ENCODE results near the gene RPS6KA1.

DNA sequence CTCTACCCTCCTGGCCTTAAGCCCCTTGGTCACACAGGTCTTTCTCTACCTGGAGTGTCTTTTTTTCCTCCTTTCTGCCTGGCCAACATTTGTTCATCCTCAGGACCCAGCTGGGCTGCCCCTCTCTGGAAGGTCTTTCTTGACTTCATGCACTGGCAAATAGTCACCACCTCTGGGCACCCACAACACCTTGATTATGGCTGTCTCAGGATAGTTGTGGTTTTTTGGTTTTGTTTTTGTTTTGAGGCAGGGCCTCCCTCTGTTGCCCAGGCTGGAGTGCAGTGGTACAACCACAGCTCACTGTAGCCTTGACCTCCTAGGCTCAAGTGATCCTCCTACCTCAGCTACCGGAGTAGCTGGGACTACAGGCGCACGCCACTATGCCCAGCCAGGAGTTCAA, 10.8 kb downstream of the RPS6KA1 start:
- TF ChIP-seq, protein P1, sequence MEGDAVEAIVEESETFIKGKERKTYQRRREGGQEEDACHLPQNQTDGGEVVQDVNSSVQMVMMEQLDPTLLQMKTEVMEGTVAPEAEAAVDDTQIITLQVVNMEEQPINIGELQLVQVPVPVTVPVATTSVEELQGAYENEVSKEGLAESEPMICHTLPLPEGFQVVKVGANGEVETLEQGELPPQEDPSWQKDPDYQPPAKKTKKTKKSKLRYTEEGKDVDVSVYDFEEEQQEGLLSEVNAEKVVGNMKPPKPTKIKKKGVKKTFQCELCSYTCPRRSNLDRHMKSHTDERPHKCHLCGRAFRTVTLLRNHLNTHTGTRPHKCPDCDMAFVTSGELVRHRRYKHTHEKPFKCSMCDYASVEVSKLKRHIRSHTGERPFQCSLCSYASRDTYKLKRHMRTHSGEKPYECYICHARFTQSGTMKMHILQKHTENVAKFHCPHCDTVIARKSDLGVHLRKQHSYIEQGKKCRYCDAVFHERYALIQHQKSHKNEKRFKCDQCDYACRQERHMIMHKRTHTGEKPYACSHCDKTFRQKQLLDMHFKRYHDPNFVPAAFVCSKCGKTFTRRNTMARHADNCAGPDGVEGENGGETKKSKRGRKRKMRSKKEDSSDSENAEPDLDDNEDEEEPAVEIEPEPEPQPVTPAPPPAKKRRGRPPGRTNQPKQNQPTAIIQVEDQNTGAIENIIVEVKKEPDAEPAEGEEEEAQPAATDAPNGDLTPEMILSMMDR (IDR thresholded peaks at IDR 0.05 in 8 of 11, conservative IDR thresholded peaks at IDR 0.05 in 3 of 11) = no peak
- no peak for TF ChIP-seq POLR2AphosphoS5 (IDR thresholded peaks at IDR 0.05)
